ENCODE data around the gene MRPL12.

- TF ChIP-seq MAFK (IDR thresholded peaks at IDR 0.05; ENCODE audit: low read depth, low read length) (no peak), ZNF274 (IDR thresholded peaks at IDR 0.05; ENCODE audit: borderline replicate concordance, extremely low read depth, low read length) (no peak), EZH2 (IDR thresholded peaks at IDR 0.05; ENCODE audit: low read depth, low read length, severe bottlenecking) (no peak), CTCF (IDR thresholded peaks at IDR 0.05; ENCODE audit: control extremely low read depth in 1 of 3, insufficient read depth in 1 of 3, low read depth in 1 of 3, low read length in 3 of 3) (no peak), TBP (IDR thresholded peaks at IDR 0.05; ENCODE audit: low read depth, low read length) (no peak)
Measured at GRCh38 chr17:81700353-81701287, 2.5 kb upstream of the MRPL12 start.
